D341Med (cell line): ENCODE data around the gene ARHGAP26.
"Not testable (repeated sequence)": the region's sequence is repeated elsewhere in the genome, so short reads cannot be mapped to it uniquely, and the experiment has no call there.

Source experiments
- DNase-seq: peaks from one replicate; pipeline ENCODE4 v3.0.0; 2012; ENCODE audit warnings: low spot score

The ARHGAP26 gene

DNA sequence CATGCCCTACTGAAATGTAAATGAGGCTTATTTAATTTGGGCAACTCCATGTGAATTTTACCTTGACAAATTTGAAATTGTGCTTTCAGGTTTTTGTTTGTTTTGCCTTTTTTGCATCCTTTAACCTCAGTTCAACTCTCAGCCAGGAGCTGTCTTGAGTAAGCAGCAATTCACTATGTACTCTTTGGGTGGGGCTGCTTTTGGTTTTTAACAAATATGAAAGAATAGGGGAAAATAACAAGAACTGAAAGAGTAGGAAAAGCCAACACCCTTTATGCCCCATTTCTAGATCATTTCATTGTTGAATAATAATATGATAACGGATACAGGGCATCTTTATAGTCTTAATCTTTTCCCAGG is 192.0 kb downstream of the ARHGAP26 start:
- DNase-seq, result no peak

GRCh38 chr5:142965258-142966120 is 195.3 kb downstream of the ARHGAP26 start:
- DNase-seq, result not testable (repeated sequence)

DNA sequence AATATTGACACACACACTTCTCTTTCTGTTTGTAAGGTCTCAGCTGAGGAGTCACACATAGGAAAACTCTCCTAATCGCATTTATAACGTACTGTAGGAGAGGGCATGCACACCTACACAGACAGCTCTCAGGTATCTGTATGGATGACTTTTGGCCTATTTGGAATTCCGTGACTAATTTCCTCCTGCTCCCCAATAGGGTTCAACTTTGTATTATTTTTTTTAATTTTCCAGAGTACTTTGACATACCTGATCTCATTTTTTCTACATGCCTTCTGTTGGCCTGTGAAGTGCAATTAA is 195.9 kb downstream of the ARHGAP26 start:
- DNase-seq, result no peak

DNA sequence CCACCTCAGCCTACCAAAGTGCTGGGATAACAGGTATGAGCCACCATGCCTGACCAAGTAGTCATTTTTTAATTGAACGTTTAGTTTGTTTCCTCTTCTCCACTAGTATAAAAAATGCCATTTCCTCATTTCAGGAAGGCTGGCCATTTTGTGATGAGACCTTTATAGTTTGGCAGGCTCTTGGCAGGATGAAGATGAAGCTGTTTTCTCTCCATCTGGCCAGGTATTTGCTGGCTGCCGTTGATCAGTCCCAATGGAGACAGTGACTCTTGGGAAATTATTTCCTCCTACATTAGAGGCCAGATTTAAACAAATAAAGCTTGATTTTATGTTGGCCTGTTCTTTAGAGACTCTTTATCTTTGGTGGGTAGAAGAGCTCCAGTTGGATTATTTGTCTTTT is 199.0 kb downstream of the ARHGAP26 start:
- no peak for DNase-seq

DNA sequence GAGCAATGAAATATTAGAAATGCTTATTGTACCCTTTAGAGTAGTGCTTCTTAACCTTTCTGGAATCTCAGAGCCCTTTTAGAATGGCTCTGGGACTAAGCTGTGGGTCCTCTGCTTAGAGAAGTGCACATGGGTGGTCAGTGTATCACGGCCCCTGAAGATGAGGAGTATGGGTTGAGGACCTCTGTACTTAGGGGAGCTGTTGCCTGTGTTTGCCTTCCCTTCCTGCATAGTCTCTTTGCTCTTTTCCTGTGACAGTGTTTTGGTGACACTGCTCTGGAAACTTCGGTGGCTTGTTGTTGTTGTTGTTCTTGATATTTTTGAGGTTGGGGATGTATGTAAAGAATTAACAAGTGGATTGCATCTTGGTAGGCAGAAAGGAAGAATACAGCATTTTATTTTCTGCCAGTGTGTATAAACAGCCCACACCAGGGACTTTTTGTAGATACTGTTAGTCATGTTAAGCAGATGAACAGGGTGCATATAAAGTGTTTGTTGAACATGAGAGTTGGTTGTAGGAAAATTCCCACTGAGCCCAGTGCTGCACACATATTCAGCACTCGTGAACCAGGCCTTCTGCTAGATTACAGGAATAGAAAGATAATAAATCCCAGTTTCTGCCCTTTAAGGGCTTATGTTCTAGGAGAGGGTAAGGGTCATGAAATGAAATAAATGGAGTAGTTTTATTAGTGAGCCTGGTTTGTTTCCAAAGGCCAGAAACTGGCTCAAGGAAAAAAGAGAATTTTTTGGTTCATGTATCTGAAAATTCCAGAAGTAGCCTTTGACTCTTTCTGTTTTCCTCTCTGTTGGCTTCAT is 199.7 kb downstream of the ARHGAP26 start:
- DNase-seq, result no peak

DNA sequence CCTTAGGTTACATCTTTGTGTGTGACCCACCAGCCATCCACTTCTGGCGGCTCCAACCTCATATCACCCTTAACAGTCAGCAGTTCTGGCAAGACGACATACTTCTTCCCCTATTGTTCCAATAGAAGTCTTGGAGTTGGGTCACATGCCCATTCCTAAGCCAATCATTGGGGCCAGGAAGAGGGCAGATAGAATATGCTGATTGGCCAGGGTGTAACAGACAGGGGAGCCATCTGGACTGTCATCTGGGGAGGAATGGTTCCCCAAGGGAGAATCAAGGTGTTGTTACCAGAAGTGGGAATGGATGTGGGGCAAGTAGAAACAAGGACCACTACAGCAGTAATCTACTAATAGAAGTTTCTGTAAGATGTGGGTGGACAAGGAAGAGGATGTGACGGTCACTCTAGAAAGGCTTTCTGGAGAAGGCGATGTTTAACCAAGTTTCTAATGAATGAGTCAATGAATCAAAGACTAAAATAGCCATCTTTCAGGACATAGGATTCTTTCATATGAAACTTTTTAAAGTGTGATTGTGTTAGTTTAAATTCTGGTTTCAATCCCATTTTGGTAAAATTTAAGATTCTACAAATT is 200.4 kb downstream of the ARHGAP26 start:
- DNase-seq, result no peak

GRCh38 chr5:142971303-142972013 is 201.3 kb downstream of the ARHGAP26 start:
- no peak for DNase-seq

DNA sequence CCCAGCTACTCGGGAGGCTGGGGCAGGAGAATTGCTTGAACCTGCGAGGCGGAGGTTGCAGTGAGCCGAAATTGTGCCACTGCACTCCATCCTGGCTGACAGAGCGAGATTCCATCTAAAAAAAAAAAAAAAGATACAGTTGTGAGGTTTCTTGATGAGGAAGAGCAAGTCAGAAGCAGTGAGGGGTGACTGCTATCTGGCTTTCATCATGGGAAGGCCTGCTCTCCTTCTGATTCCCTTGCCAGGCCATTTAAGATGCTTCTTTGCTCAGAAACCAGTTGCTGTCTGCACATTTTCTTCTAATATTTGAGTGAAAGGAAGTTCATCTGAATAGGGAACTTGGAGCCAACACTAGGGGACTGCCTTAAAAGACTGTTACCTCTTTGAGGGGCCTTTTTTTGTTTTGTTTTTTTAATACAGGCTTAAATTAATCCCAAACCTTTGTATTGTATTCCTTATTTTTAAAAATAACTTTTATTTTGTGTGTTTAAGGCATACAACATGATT is 201.9 kb downstream of the ARHGAP26 start:
- no peak for DNase-seq

- no peak for DNase-seq
These were observed 203.8 kb downstream of the ARHGAP26 start for GRCh38 chr5:142973932-142974331.

- DNase-seq, result no peak
These were observed 204.2 kb downstream of the ARHGAP26 start for GRCh38 chr5:142974409-142974808.

DNA sequence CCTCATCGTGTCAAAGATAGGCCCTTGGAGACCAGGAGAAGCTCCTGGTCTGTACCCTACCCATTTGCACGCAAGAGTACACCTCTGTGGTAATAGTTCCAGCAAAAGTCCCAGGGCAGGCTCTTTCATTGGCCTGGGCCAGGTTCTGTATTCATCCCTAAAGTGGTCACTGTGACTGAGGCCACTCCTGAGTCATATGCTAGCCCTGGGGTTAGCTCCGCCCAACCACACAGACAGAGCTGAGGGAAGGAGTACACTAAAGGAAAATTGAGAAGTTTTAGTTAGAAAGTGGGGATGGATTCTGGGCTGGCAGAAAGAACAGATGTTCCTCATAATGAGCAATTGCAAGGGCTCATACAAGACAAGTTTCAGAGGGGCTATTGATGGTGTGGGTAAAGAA is 206.7 kb downstream of the ARHGAP26 start:
- no peak for DNase-seq

GRCh38 chr5:142977363-142978051 is 207.3 kb downstream of the ARHGAP26 start:
- DNase-seq, result no peak

DNA sequence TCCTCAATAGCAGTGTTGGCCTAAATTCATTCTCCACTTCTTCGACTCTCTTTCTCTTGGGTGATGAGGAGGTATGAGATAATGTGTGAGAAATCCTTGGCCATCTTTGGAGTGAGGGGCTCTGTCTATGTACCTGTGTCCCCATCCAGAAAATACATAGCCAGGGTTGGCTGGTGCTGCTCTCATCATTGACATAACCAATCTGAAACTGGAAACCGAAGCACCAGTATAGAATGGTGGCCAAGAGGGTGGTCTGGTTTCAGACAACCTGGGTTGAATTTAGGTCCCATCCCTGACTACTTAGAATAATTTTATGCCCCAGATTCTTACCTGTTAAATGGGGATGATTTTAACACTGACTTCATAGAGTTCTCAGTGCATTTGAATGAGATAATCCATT is 208.1 kb downstream of the ARHGAP26 start:
- DNase-seq, result no peak

DNA sequence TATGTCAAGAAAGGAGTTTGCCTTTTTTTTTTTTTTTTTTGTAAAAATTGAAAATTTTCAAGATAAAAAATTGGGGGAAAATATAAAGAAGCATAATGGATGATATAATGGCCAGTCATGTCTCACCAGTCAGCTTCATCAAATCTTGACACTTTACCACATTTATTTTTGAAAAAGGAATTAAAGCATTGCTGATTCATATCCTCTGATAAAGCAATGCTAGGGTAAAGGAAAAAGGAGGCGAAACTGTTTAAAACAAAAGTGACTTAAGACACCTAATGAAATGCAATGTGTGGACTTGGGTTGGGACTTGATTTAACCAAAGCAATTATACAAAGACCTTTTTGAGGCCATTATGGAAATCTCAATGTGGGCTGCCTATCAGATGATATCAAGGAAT is 208.5 kb downstream of the ARHGAP26 start:
- DNase-seq, result no peak

GRCh38 chr5:142979636-142980035 is 209.5 kb downstream of the ARHGAP26 start:
- peak; percentile 23 for DNase-seq

- no peak for DNase-seq
These were observed 211.3 kb downstream of the ARHGAP26 start for GRCh38 chr5:142981475-142981874.

DNA sequence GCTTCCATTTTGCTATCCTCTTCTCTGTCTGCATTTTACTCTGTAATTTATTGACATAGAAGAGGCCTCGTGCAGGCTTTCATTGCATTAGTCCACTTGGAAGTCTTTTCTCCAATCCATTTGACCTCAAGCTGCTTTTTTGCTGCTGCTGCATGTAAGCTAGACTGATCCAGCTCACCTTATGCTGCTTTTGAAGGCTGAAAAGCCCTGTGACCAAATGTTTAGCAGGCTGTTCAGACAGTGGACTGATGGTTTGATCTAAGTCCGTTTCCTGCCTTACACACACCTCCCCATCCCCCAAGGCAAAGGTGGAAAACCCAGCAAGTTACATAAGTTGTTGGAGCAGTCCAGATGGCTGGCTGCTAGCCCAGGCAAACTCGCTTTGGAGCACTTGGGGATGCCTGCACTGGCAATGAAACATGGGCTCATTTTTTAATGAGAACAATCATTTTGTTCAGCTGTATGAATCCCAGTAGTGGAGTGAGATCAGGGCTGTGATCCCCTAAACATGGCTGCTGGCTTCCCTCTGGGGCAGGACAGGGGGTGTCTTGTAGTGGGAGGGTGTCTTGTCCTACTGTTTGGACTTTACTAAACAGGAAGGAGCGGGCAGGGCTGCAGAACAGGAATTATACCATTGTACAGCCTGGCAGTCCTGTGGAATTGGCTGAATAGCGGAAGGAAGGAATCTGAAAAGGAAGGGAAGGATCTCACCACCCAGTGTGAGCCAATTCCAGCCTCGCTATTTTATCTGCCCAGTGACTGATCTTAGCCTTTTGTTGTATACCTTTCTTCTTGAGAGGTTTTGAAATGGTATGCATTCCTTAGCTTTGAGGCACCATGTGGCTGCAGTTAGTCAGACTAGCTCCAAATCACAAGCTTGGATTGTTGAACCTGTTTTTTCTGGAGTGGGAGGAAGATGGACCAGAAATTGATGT is 212.0 kb downstream of the ARHGAP26 start:
- peak; percentile 28 for DNase-seq

DNA sequence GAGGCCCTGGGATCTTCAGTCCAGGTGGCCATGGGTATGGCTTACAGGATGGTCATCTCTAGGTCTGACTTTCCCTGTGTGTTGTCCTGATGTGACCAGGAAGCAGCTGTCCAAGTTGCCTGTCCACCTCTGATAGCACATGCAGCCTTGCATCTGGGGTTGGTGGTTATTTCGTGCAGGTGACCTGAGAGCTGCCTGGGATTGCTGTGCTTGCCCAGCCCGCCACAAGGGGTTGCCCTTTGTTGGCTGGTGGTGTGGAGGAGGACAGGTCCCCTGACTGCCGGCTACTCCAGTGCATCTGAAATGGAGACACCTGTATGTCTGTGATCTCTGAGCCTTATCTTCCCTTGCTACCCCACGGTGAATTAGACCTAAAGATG is 212.6 kb downstream of the ARHGAP26 start:
- peak; percentile 32 for DNase-seq

- DNase-seq, result no peak
These were observed 213.8 kb downstream of the ARHGAP26 start for GRCh38 chr5:142984011-142984410.

- DNase-seq, result no peak
These were observed 214.3 kb downstream of the ARHGAP26 start for GRCh38 chr5:142984525-142984924.

DNA sequence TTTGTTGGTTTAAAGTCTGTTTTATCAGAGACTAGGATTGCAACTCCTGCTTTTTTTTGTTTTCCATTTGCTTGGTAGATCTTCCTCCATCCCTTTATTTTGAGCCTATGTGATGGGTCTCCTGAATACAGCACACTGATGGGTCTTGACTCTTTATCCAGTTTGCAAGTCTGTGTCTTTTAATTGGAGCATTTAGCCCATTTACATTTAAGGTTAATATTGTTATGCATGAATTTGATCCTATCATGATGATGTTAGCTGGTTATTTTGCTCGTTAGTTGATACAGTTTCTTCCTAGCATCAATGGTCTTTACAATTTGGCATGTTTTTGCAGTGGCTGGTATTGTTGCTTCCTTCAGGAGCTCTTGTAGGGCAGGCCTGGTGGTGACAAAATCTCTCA is 219.1 kb downstream of the ARHGAP26 start:
- DNase-seq, result not testable (repeated sequence)
